ENCODE measurements around the gene AKT3. TPM values are rescaled to one million over a fixed set of nuclear protein-coding genes. Genes with fewer than 3 reads are reported as not detected.
A peak's percentile ranks its signal among the peaks of the same experiment; 100 is the strongest.

The AKT3 gene
- polyA plus RNA-seq, 2 of the 4 experiments (the other 2 are of a cell fraction), result 18.4 to 43.5 TPM

- peak overlapping the region in 1 of 2 experiments; percentile 31; a peak in 2 of 6 replicates for H3K27ac ChIP-seq
- no peak overlapping the region for H3K4me3 ChIP-seq
- ChIA-PET CTCF (interaction anchor here (1.2 kb wide), 1 partner anchor 30 kb away, joined by 4 read pairs; no protein-coding TSS in a partner anchor), POLR2A (no interaction called here)
- no peaks in the 10 kb centered on the region for H3K9me3 ChIP-seq
- peaks cover 18% of the 10 kb centered on the region for H3K4me1 ChIP-seq
- 95% methylated on average over 2 of the region's 2 CpGs for WGBS (ENCODE audit: missing lambda C conversion rate)
- TF ChIP-seq HOXA7 (CRISPR knock-in tag; IDR thresholded peaks at IDR 0.05) (no peak), ZC3H11A (IDR thresholded peaks at IDR 0.05) (no peak), SREBF2 (IDR thresholded peaks at IDR 0.05) (no peak), CBX2 (IDR thresholded peaks at IDR 0.05; ENCODE audit: borderline replicate concordance, low read depth) (no peak), HDAC2 (IDR thresholded peaks at IDR 0.05) (no peak), FOSB (CRISPR knock-in tag; IDR thresholded peaks at IDR 0.05) (no peak), RAD21 (conservative IDR thresholded peaks at IDR 0.05 in 1 of 2, IDR thresholded peaks at IDR 0.05 in 1 of 2) (no peak), JUN (IDR thresholded peaks at IDR 0.05) (no peak), RARB (CRISPR knock-in tag; IDR thresholded peaks at IDR 0.05) (no peak), ZFP36 (IDR thresholded peaks at IDR 0.05; ENCODE audit: borderline replicate concordance, partially characterized antibody) (no peak), JUNB (IDR thresholded peaks at IDR 0.05) (no peak)
- FAIRE-seq (no peak), ATAC-seq (no peak), DNase-seq (ENCODE audit: low read depth in 1 of 2, low spot score in 1 of 2) (no peak)
- H3K4me2 ChIP-seq, result peak overlapping the region; percentile 25; the same call in 2 of the 3 replicates
Observed at GRCh38 chr1:243719476-243719875, 130.6 kb downstream of the AKT3 start.

DNA sequence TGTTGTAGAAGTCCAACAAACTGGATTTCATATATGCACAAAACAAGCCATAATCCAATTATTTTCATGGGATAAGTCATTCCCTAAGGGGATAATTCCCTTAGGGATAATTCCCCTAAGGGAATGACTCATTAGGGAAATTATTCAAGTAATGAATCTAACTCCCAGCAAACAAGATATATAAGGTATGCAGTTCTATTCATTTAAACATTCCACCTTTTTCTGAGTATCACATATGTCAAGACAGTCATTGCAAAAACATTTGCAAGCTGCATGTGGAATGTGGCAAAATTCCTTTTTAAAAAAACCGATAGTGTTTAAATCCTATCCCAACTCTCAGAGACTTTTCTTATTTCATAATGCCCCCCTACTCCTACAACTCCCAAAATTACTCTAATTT lies 131.2 kb downstream of the AKT3 start:
- no peak for ATAC-seq
- peak overlapping the region; percentile 25; the same call in 2 of the 3 replicates for H3K4me2 ChIP-seq
- no peak for TF ChIP-seq CHD4 (IDR thresholded peaks at IDR 0.05; ENCODE audit: borderline replicate concordance)
- no peak for TF ChIP-seq PBX3 (IDR thresholded peaks at IDR 0.05)
- no peak for TF ChIP-seq CHD2 (IDR thresholded peaks at IDR 0.05; ENCODE audit: low read length, partially characterized antibody)
- TF ChIP-seq CBX8 (IDR thresholded peaks at IDR 0.05), result no peak
- TF ChIP-seq JUNB (IDR thresholded peaks at IDR 0.05), result no peak
- TF ChIP-seq, protein P1, sequence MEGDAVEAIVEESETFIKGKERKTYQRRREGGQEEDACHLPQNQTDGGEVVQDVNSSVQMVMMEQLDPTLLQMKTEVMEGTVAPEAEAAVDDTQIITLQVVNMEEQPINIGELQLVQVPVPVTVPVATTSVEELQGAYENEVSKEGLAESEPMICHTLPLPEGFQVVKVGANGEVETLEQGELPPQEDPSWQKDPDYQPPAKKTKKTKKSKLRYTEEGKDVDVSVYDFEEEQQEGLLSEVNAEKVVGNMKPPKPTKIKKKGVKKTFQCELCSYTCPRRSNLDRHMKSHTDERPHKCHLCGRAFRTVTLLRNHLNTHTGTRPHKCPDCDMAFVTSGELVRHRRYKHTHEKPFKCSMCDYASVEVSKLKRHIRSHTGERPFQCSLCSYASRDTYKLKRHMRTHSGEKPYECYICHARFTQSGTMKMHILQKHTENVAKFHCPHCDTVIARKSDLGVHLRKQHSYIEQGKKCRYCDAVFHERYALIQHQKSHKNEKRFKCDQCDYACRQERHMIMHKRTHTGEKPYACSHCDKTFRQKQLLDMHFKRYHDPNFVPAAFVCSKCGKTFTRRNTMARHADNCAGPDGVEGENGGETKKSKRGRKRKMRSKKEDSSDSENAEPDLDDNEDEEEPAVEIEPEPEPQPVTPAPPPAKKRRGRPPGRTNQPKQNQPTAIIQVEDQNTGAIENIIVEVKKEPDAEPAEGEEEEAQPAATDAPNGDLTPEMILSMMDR (IDR thresholded peaks at IDR 0.05), result no peak
- TF ChIP-seq, protein P2, sequence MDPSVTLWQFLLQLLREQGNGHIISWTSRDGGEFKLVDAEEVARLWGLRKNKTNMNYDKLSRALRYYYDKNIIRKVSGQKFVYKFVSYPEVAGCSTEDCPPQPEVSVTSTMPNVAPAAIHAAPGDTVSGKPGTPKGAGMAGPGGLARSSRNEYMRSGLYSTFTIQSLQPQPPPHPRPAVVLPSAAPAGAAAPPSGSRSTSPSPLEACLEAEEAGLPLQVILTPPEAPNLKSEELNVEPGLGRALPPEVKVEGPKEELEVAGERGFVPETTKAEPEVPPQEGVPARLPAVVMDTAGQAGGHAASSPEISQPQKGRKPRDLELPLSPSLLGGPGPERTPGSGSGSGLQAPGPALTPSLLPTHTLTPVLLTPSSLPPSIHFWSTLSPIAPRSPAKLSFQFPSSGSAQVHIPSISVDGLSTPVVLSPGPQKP (IDR thresholded peaks at IDR 0.05; ENCODE audit: low read depth, low read length), result no peak
- TF ChIP-seq TP53 (CRISPR knock-in tag; IDR thresholded peaks at IDR 0.05), result no peak
- TF ChIP-seq ATOH8 (CRISPR knock-in tag; IDR thresholded peaks at IDR 0.05; ENCODE audit: low read depth), result no peak
- no peak for TF ChIP-seq PHF8 (IDR thresholded peaks at IDR 0.05; ENCODE audit: borderline replicate concordance, low read depth)
- no peak for TF ChIP-seq MAZ (IDR thresholded peaks at IDR 0.05; ENCODE audit: borderline replicate concordance, low read depth, low read length)
- no peak for TF ChIP-seq KDM5A (IDR thresholded peaks at IDR 0.05)
- no peak for TF ChIP-seq ZFP36 (IDR thresholded peaks at IDR 0.05; ENCODE audit: borderline replicate concordance, partially characterized antibody)
- TF ChIP-seq HOXB13 (CRISPR knock-in tag; IDR thresholded peaks at IDR 0.05; ENCODE audit: low read depth), result no peak
- no peak for TF ChIP-seq KDM1A (IDR thresholded peaks at IDR 0.05; ENCODE audit: low read depth)
- TF ChIP-seq HOXB5 (CRISPR knock-in tag; IDR thresholded peaks at IDR 0.05), result no peak
- POLR2A ChIA-PET, result no interaction called here
- no peaks in the 10 kb centered on the region for H3K9me3 ChIP-seq
- H3K4me3 ChIP-seq, result no peak overlapping the region
- no peak for FAIRE-seq
- no peak overlapping the region for H3K27ac ChIP-seq
- 25% methylated on average over 1 of the region's 1 CpG for WGBS (ENCODE audit: missing lambda C conversion rate)
- no peak for DNase-seq (ENCODE audit: low read depth in 1 of 2, low spot score in 1 of 2)
- CTCF ChIA-PET, result interaction anchor here (1.6 kb wide), 1 partner anchor 554 kb away, joined by 5 read pairs; no protein-coding TSS in a partner anchor
- peaks cover 20% of the 10 kb centered on the region for H3K4me1 ChIP-seq

Measured in A549 (cell line).